HG03103 (cell line): ENCODE results near the gene NKAIN2.
"Not testable (repeated sequence)": the region's sequence is repeated elsewhere in the genome, so short reads cannot be mapped to it uniquely, and the experiment has no call there.

ENCODE experiments used
- ATAC-seq: cut with Tn5 transposase; IDR thresholded peaks from one replicate; pipeline ENCODE4 v1.9.1; 2021; ENCODE audit warnings: low read depth; ENCODE audit not compliant: unreplicated experiment

The NKAIN2 gene

DNA sequence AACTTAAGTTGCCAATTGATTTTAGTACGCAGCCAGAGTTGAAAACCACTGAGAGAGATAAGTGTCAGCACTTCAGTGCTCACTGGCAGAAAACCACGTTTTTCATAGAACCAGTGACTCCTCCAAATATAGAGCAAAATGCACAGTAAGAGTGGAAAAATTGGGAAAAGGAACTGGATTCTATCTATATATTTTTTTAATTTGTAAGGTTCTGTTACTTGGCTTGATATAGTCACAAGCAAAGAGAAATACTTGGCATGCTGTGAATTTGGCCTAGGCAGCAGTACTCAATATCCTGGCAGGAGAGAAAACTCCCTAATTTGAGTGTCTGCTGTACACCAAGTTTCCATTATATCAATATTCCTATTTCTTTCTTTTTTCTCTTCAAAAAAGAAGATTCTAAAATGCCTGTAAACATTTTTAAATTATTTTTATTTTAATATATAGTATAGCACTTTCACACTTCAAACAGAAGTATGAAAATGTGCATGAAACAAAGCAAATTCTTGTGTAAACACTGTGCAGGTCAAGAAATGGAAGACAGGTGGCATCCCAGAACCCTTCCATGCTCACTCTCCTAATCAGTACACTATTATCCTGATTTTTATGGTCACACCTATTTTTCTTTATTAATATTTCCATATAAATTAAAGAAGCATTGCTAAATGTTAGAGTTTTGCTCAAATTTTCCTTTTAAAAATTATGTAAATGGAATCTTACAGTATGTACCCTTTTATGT lies 596.8 kb downstream of the NKAIN2 start:
- no peak for ATAC-seq

- ATAC-seq = not testable (repeated sequence)
Observed at GRCh38 chr6:124410425-124410824, 606.8 kb downstream of the NKAIN2 start.

DNA sequence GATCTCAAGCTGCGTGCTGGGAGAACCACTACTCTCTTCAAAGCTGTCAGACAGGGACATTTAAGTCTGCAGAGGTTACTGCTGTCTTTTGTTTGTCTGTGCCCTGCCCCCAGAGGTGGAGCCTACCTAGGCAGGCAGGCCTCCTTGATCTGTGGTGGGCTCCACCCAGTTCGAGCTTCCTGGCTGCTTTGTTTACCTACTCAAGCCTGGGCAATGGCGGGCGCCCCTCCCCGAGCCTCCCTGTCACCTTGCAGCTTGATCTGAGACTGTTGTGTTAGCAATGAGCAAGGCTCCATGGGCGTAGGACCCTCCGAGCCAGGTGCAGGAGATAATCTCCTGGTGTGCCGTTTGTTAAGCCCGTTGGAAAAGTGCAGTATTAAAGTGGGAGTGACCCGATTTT lies 609.0 kb downstream of the NKAIN2 start:
- ATAC-seq = not testable (repeated sequence)

DNA sequence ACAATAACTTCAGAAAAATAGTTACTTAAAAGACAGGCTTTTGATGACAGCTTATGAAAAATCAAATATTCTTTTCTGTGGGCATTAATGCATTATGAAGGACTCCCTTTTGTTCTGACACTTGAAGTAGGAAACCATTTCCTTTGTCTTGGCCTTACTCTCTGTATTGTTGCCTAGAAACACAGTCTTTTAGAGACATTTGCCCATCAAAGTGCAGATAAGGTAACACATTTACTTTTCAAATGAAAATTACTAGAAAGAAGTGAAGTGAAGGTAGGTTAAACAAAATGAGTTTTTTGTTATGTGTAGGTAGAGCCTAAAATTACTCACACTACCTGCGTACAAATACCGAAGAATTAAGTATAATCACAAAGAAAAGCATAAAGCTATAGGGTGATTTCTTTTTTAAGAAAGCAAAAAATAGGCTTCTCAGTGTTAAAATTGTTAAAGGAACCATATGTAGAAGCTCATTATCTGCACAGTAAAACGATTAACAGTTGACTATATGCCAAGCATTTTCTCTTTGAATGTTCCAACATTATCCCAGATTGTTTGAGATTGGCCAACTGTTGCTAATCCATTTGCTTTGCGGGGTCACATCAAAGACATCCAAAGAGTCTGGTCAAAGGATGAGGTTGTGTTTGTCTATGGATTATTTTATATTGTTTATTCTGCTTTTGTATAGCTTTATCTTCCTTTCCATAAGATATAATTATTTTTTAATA lies 616.6 kb downstream of the NKAIN2 start:
- ATAC-seq = no peak

GRCh38 chr6:124423621-124424020 lies 620.0 kb downstream of the NKAIN2 start:
- no peak for ATAC-seq

GRCh38 chr6:124430740-124431318 lies 627.2 kb downstream of the NKAIN2 start:
- no peak for ATAC-seq

- no peak for ATAC-seq
Observed at GRCh38 chr6:124432620-124433019, 629.0 kb downstream of the NKAIN2 start.

DNA sequence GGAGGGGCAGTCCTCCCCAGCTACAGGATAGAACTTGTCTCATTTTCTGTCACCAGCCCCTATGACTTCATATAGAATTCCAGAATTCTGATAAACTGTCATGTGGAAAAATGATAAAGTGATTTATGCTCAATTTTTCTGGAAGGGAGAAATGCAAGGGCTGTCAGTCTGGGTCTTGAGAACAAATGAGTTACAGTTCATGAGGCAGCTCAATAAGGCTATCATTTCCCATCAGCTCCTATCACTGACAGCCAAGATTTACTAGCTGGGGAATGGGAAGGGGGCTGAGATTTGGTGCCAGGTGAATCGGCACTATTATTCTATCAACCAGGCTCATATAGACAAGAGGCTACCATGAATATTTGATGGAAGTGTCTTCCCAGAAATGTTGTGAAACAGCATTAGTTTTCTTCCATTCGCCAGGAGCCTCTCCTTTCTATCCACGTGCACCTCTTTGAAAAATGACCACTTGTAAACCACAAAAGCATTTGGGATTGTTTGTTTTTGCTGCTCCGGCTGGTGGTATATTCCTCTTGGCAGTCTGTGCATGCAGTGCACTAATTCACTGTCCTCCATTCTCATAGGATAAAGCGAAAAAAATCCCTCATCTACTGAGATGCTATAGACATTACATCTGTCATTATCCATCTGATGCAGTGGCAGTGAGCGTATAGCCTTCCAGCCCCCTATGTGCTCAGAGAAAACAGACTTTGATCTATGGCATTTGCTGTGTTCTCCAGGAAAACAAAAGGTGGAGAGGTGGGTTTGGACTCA lies 629.9 kb downstream of the NKAIN2 start:
- ATAC-seq = no peak

- ATAC-seq = no peak
Observed at GRCh38 chr6:124434421-124434820, 630.8 kb downstream of the NKAIN2 start.

- no peak for ATAC-seq
Observed at GRCh38 chr6:124436803-124437202, 633.1 kb downstream of the NKAIN2 start.

- no peak for ATAC-seq
Observed at GRCh38 chr6:124438546-124439065, 634.9 kb downstream of the NKAIN2 start.

DNA sequence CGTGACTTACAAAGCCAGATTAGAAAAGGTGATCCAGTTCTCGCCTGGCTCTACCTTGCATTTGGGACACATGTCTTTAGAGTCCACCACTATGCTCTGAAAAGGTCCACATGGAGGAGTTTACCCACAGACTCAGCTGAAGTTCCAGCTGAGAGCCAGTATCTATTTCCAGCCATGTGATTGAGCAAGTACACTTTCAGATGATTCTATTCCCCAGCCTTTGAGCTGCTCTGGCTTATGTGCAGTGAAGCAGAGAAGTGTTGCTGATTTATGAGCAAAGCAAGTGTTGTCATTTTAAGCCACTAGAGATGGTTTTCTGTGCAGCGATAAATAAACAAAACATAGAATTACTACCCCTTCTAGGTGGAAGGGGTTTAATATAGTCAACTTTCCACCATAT lies 637.8 kb downstream of the NKAIN2 start:
- no peak for ATAC-seq

DNA sequence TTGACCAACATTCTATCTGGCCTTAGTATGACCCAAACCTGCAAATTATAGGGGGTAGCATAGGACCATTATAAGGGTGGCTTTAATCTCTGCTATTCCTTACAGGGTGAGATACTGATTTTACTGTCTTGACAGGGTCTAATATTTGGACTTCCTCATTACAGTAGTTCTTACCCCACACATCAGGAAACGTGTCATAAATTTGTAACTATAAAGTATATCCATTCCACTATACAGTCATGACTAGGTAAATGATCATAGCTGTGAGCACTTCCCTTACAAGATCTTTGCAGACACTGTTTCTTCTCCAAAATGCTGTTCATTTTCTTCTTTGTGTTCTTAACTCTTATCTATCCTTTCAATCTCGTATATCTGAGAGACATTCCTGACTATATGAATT lies 639.9 kb downstream of the NKAIN2 start:
- ATAC-seq = no peak

DNA sequence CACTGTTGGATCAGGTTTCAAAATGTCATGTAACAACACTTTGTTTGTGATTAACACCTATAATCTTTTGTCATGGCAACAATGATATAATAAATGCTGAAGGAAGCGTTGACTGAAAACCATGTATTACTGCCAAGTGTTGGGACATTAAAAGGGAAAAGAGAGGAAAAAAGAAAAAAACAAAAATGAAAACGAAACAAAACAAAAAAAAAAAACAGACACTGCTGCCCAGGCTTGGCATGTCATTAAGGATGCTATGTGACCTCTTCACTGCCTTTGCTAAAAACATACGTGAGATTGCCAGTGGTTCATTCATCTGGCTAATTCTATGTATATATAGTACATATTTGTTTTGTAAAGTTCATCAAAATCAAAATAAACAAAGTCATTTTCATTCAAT lies 641.9 kb downstream of the NKAIN2 start:
- no peak for ATAC-seq

DNA sequence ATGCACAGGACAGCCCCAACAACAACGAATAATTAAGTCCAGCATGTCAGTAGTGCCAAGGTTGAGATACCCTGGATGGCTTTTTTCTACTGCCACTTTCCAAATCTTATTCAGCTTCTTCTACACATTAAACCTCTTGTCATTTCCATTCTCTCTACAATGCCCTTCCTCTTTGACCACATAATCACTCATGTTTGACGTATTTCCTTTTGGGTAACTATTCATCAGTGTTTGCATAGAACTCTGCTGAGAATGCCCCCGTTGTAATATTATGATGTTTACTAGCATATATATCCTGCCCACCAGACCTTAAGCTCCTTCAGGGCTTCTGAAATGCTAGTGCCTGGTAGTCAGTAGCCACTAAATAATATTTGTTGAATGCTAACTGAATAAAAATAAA lies 643.3 kb downstream of the NKAIN2 start:
- ATAC-seq = no peak

DNA sequence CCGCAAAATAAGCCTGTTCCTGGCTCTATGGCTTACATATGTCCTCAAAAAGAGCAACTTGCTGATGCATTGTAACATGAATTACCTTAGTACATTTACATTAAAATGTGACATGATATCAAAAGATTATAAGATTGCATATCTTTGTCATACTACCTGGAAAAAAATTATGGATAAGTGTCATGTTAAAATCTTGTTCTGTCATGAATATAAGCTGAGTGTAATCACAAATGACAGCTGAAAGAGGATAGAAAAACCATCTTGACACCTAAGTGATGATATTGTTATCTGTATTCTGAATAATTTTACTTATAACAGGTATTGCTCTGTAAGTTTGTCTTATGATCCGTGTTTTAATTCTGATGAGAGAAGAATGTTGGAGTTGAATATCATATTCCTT lies 655.6 kb downstream of the NKAIN2 start:
- ATAC-seq = no peak

- no peak for ATAC-seq
Observed at GRCh38 chr6:124462750-124463149, 659.1 kb downstream of the NKAIN2 start.

DNA sequence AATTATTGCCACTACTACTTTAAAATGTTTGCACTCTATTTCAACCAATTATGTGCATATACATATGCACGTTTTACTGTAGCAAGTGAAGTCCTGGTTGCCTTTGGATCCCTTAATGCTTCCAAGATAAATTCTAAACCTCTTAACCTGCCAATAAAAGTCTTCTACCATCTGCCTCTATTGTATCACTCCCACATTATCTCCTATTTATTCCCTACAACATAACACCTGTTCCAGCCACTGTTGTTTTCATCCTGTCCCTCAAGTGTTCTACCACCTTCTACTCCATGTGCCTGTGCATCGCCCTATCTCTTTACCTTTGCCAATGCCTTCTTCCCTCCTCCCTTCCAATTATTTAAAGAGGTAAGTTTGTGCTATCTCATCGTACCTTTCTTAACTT lies 659.6 kb downstream of the NKAIN2 start:
- no peak for ATAC-seq

GRCh38 chr6:124464600-124464999 lies 660.9 kb downstream of the NKAIN2 start:
- not testable (repeated sequence) for ATAC-seq

DNA sequence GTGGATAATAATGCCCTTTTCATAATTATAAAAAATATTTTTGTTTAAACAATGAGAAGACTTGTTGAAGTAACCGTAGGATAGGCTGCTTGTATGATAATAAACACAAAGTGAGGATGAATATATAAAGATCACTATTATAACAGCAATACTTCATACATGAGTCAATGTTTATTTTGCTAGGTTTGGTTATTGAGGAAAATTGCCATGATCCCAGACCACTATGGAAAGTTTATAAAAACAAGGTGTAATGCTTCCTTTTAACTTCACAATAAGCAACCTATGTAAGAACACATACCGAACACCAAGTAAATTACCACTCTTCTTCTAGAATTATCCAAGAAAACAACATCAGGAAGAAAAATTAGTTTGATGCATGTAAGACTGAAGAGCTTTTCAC lies 663.3 kb downstream of the NKAIN2 start:
- ATAC-seq = no peak

DNA sequence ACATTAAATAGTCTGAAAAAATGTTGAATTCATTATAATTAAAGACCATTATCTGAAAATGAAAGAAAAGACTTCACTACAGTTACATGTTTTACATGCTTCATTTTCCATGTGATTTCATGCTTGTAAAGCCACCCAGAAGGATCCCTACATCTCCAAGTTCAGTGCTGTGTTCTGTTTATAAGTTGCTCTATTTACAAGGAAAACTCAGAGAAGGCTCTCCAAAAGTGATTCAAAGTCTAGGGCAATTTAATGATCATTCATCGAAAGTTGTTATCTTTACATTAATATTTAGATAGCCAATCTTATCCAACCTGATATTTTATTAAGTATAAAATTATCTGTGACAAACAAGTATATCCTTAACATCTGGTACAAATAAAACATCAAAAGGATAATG lies 663.7 kb downstream of the NKAIN2 start:
- ATAC-seq = no peak
